NCI-H774 (cell line): ENCODE measurements around the gene ZBTB44.

Experiments used
- DNase-seq: peaks from one replicate; lab custom pipeline; 2025; lab: John Stamatoyannopoulos, UW

ZBTB44 gene

GRCh38 chr11:130214861-130215530 is 99.7 kb downstream of the ZBTB44 start:
- DNase-seq, result no peak

- no peak for DNase-seq
Observed at GRCh38 chr11:130213979-130214281, 100.8 kb downstream of the ZBTB44 start.

- no peak for DNase-seq
Observed at GRCh38 chr11:130213143-130213978, 101.4 kb downstream of the ZBTB44 start.

GRCh38 chr11:130212431-130212961 is 102.2 kb downstream of the ZBTB44 start:
- DNase-seq, result no peak

GRCh38 chr11:130211781-130212401 is 102.8 kb downstream of the ZBTB44 start:
- no peak for DNase-seq

- DNase-seq, result no peak
Observed at GRCh38 chr11:130211144-130211543, 103.6 kb downstream of the ZBTB44 start.

GRCh38 chr11:130209954-130210854 is 104.5 kb downstream of the ZBTB44 start:
- DNase-seq, result no peak

- DNase-seq, result no peak
Observed at GRCh38 chr11:130209128-130209932, 105.4 kb downstream of the ZBTB44 start.

GRCh38 chr11:130208241-130209127 is 106.2 kb downstream of the ZBTB44 start:
- no peak for DNase-seq

GRCh38 chr11:130206141-130206540 is 108.6 kb downstream of the ZBTB44 start:
- no peak for DNase-seq

GRCh38 chr11:130204703-130205095 is 110.0 kb downstream of the ZBTB44 start:
- no peak for DNase-seq

GRCh38 chr11:130203766-130204702 is 110.7 kb downstream of the ZBTB44 start:
- DNase-seq, result no peak

GRCh38 chr11:130202818-130203689 is 111.7 kb downstream of the ZBTB44 start:
- DNase-seq, result no peak

GRCh38 chr11:130202009-130202817 is 112.5 kb downstream of the ZBTB44 start:
- DNase-seq, result no peak

GRCh38 chr11:130201026-130201425 is 113.7 kb downstream of the ZBTB44 start:
- no peak for DNase-seq

- DNase-seq, result no peak
Observed at GRCh38 chr11:130199792-130200191, 114.9 kb downstream of the ZBTB44 start.

GRCh38 chr11:130198964-130199363 is 115.8 kb downstream of the ZBTB44 start:
- no peak for DNase-seq
